ENCODE data around the gene ANKUB1. TPM values are rescaled to one million over a fixed set of nuclear protein-coding genes. Genes with fewer than 3 reads are reported as not detected.

ANKUB1 gene
- total and polyA plus RNA-seq, 4 donors: 0.19 TPM; not detected in 3

GRCh38 chr3:149806171-149806778, 13.9 kb upstream of the ANKUB1 start (continued):
- no peak for TF ChIP-seq CTCF (IDR thresholded peaks at IDR 0.05; ENCODE audit: low read depth, low read length, missing input control)
- no peak for TF ChIP-seq HNF4A (conservative IDR thresholded peaks at IDR 0.05)

- H3K36me3 ChIP-seq (ENCODE audit: control insufficient read depth in 4 of 4, insufficient read depth in 3 of 4, low read depth in 1 of 4, low read length in 3 of 4): no peaks in the 10 kb centered on the region
- H3K4me1 ChIP-seq (ENCODE audit: control insufficient read depth in 4 of 4, insufficient read depth in 4 of 4, low read length in 3 of 4): no peaks in the 10 kb centered on the region
- H3K27me3 ChIP-seq (ENCODE audit: control insufficient read depth in 4 of 4, insufficient read depth in 4 of 4, low read length in 3 of 4): no peaks in the 10 kb centered on the region
- no peak overlapping the region for H3K27ac ChIP-seq (ENCODE audit: low read depth in 1 of 2, low read length in 2 of 2)
- WGBS: 55% methylated on average over 5 of the region's 5 CpGs
- DNase-seq (ENCODE audit: low spot score): no peak
- no peak for TF ChIP-seq HNF4G (IDR thresholded peaks at IDR 0.05)
- no peak for TF ChIP-seq TAF1 (conservative IDR thresholded peaks at IDR 0.05)
- TF ChIP-seq NR2F2 (IDR thresholded peaks at IDR 0.05): no peak
- no peak for TF ChIP-seq ZBTB33 (IDR thresholded peaks at IDR 0.05)
- no peak for TF ChIP-seq MAX (IDR thresholded peaks at IDR 0.05)
- TF ChIP-seq FOXA2 (IDR thresholded peaks at IDR 0.05): no peak
- no peak for TF ChIP-seq RAD21 (IDR thresholded peaks at IDR 0.05)
- no peak for TF ChIP-seq ATF3 (IDR thresholded peaks at IDR 0.05)
- no peak for TF ChIP-seq CTCF (IDR thresholded peaks at IDR 0.05; ENCODE audit: low read depth, low read length, missing input control)
- no peak for TF ChIP-seq RXRA (IDR thresholded peaks at IDR 0.05)
- TF ChIP-seq HNF4A (conservative IDR thresholded peaks at IDR 0.05): no peak
- TF ChIP-seq EGR1 (IDR thresholded peaks at IDR 0.05; ENCODE audit: low read depth in 2 of 2): no peak
- no peak for TF ChIP-seq SP1 (IDR thresholded peaks at IDR 0.05)
- no peak for TF ChIP-seq JUND (IDR thresholded peaks at IDR 0.05)
- no peak for TF ChIP-seq FOXA1 (IDR thresholded peaks at IDR 0.05)
- no peak for TF ChIP-seq YY1 (IDR thresholded peaks at IDR 0.05)
- no peak for TF ChIP-seq REST (IDR thresholded peaks at IDR 0.05)
- no peak overlapping the region for H3K9ac ChIP-seq (ENCODE audit: low read depth in 1 of 2, low read length in 2 of 2)
- H3K4me3 ChIP-seq (ENCODE audit: low read depth in 1 of 3, low read length in 3 of 3): no peak overlapping the region
- H3K9me3 ChIP-seq (ENCODE audit: control insufficient read depth in 4 of 4, low read length in 3 of 4): no peaks in the 10 kb centered on the region
Measured at GRCh38 chr3:149801639-149802038, 9.3 kb upstream of the ANKUB1 start.

Measured in liver (tissue), 9 donors.